ENCODE data around the gene TYMP.
"Not testable (repeated sequence)": the region's sequence is repeated elsewhere in the genome, so short reads cannot be mapped to it uniquely, and the experiment has no call there.

TYMP gene

DNA sequence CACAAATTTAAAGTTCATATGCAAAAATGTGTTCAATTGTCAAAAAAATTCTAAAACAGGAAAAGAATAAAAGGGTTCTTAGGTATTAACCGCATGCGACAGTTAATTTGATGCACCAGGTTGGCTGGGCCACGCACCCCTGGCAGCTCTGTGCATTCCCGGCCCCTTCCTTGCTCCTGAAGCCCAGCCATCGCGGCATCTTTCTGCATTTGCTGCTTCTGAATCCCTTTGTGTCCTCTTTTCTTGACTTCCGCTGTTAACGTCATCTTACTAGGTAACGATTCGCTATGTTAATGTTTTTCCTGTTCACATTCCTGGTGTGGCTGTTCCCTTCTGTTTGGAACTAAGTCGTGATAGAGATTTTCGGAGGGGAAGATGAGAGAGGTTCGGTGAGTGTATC, 8.0 kb upstream of the TYMP start:
- DNase-seq = no peak

DNA sequence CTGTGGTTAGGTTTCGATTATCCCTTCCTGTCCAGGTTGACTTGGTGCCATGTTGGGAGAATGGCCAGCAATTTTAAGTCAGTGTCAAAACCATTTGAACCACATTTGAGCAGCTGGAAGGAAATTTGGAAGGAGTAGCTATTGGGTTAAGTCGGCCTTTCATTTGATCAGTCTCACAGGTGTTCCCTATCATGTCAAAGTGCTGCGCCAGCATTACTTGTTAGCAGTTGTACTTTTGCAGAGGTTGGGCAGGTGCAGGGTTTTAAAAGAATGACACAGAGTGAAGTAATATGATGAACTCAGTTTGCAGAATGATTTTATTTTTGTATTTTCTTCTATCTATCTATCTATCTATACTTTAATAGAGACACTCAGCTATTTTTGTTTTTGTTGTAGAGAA, 6.4 kb upstream of the TYMP start:
- DNase-seq = no peak

GRCh38 chr22:50535113-50535512, 5.3 kb upstream of the TYMP start:
- DNase-seq = no peak

GRCh38 chr22:50533856-50534711, 4.3 kb upstream of the TYMP start:
- not testable (repeated sequence) for DNase-seq

DNA sequence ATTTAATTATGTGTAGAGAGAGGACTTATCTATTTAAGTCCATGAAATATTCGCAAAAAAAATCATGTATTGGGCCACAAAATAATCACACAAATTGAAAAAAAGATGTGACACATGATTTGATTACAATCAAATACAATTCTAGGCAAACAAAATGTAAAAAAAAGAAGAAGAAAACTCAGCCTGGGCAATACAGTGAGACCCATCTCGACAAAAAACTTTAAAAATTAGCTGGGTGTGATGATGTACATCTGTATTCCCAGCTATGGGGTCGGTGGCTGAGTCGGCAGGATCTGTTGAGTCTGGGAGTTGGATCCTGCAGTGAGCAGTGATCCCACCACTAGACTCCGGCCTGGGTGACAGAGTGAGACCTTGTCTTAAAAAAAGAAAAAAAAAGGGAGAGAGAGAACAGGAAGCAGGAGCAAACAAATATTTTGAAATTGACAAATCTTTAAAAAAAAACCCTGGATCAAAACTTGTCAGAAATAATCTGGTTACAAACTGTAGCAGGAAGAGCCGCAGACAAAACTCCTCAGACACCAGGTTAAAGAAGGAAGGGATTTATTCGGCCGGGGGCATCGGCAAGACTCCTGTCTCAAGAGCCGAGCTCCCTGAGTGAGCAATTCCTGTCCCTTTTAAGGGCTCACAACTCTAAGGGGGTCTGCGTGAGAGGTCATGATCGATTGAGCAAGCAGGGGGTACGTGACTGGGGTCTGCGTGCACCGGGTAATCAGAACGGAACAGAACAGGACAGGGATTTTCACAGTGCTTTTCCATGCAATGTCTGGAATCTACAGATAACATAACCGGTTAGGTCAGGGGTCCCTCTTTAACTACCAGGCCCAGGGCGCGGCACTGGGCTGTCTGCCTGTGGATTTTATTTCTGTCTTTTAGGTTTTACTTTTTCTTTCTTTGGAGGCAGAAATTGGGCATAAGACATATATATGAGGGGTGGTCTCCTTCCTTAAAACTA, 3.3 kb upstream of the TYMP start:
- no peak for DNase-seq

DNA sequence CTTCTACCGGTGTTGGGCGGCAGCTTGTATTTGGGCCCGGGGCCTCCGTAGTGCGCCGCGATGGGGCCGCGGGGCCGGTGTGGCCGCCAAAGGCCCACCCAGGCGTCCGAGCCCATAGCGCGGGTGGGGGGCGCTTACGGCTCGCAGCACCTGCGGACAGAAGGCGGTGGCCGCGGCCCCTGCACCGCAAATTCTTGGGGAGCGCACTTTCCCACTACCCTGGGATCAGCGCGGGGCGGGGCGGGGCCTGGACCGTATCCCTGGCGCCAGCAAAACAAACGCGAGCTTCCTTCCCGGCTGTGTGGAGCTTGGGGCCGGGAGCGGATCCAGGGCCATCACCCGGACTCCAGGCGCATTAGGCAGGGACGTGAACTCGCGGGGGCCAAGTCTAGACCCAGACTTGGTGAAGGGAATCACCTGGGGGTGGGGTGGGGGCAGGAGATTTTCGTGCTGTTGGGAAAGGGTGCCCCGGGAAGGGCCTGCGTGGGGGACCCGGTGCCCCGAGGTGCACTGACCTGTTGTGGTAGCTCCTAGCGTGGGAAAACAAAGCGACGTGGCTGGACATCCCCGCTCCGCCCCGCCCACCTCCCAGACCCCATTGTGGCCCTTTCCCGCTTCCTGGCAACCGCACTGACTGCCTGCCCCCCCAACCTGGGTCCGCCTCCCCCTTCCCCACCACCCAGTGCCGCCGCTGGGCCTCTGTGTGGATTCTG, 2.3 kb upstream of the TYMP start:
- DNase-seq = peak; percentile 59

- DNase-seq = peak; percentile 61
These were observed 1.7 kb upstream of the TYMP start for GRCh38 chr22:50531546-50531961.

GRCh38 chr22:50530877-50531545, 1.2 kb upstream of the TYMP start:
- DNase-seq = peak; percentile 75

GRCh38 chr22:50530580-50530876, 716 bp upstream of the TYMP start:
- no peak for DNase-seq

- DNase-seq = no peak
These were observed 356 bp downstream of the TYMP start for GRCh38 chr22:50529416-50529896.

GRCh38 chr22:50528682-50529415, 963 bp downstream of the TYMP start:
- peak; percentile 35 for DNase-seq

DNA sequence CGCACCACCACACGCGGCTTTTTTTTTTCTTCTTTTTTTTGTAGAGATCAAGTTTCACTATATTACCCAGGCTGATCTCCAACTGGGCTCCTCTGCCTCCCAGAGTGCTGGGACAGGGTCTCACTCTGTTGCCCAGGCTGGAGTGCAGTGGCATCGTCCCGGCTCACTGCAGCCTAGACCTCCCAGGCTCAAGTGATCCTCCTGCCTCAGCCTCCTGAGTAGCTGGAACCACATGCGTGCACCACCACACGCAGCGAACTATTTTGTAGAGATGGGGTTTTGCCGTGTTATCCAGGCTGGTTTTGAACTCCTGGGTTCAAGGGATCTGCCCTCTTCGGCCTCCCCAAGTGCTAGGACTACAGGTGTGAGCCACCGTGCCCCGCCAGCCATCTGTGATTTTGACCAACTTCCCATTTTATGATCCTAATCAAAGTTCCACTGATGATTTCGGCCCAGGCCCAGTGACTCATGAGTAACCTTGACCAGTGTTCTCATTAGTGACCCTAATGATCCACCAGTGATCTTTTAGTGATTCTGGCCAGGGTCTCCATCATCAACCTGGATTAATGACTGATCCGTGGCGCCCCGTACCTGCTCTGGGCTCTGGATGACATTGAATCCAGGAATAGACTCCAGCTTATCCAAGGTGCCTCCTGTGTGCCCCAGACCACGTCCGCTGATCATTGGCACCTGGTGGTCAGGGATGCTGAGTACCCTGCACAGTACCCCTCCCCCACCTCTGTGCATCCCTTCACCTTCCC, 1.7 kb downstream of the TYMP start:
- DNase-seq = no peak

GRCh38 chr22:50526834-50527801, 2.7 kb downstream of the TYMP start:
- no peak for DNase-seq

- peak; percentile 89 for DNase-seq
These were observed 3.5 kb downstream of the TYMP start for GRCh38 chr22:50526108-50526833.

GRCh38 chr22:50525858-50526107, 4.0 kb downstream of the TYMP start:
- DNase-seq = no peak

GRCh38 chr22:50525104-50525857, 4.5 kb downstream of the TYMP start, which contains the start of gene SCO2:
Gene SCO2 (minus strand): TSS chr22:50525598. CDS start chr22:50524411, 1,187 bp downstream.
- DNase-seq = peak; percentile 99

GRCh38 chr22:50524676-50525103, 5.1 kb downstream of the TYMP start:
- peak; percentile 75 for DNase-seq

Data from NCI-H69 (cell line).